ENCODE results near the gene EEF2K. TPM values are rescaled to one million over a fixed set of nuclear protein-coding genes. Genes with fewer than 3 reads are reported as not detected.

Gene EEF2K
- polyA plus RNA-seq, 3 donors: 0.85 to 6.5 (median 1.7) TPM

GRCh38 chr16:22317625-22318024 lies 111.5 kb downstream of the EEF2K start:
- no peak for DNase-seq
- Mint-ChIP-seq H3K4me1 (no peaks in the 10 kb centered on the region), H3K9me3 (no peaks in the 10 kb centered on the region), H3K36me3 (peaks cover 83 to 98% of the 10 kb centered on the region in 2 donors), H3K4me3 (no peak overlapping the region), H3K27ac (peak overlapping the region in 4 of 7 donors; percentile 13 to 64 (median 24)), H3K27me3 (ENCODE audit: low read depth in 3 of 3) (no peaks in the 10 kb centered on the region)
- H3K27ac ChIP-seq (ENCODE audit: low read depth in 1 of 2, low read length in 2 of 2): no peak overlapping the region
- no peak overlapping the region for H3K4me3 ChIP-seq (replicated peaks in 1 of 3; ENCODE audit: low read depth in 2 of 3, low read length in 3 of 3)
- no peaks in the 10 kb centered on the region for H3K79me2 ChIP-seq (ENCODE audit: insufficient read depth, low read length)
- H3K27me3 ChIP-seq (ENCODE audit: control insufficient read depth in 2 of 2, insufficient read depth in 2 of 2, low read length in 2 of 2): no peaks in the 10 kb centered on the region
- intact Hi-C loops (cut with micrococcal nuclease): no loop called here
- H3K9ac ChIP-seq (ENCODE audit: insufficient read depth, low read length, poor library complexity, severe bottlenecking): no peak overlapping the region
- no peak overlapping the region for H2AFZ ChIP-seq (ENCODE audit: insufficient read depth, low read depth, low read length, poor library complexity, severe bottlenecking)
- peaks cover 86 to 97% of the 10 kb centered on the region in 2 donors for H3K36me3 ChIP-seq (replicated peaks in 1 of 2; ENCODE audit: control insufficient read depth in 1 of 2, insufficient read depth in 2 of 2, low read length in 2 of 2)
- 99% methylated on average over 6 of the region's 6 CpGs for WGBS (ENCODE audit: insufficient coverage)
- no peak for TF ChIP-seq CTCF (IDR thresholded peaks at IDR 0.05)
- no peaks in the 10 kb centered on the region for H3K9me3 ChIP-seq (replicated peaks in 1 of 2; ENCODE audit: control insufficient read depth in 1 of 2, insufficient read depth in 1 of 2, low read length in 2 of 2)
- no peak overlapping the region for H3K4me2 ChIP-seq (replicated peaks; ENCODE audit: extremely low read depth, low read length, poor library complexity, severe bottlenecking)
- peaks cover 14% of the 10 kb centered on the region for H4K20me1 ChIP-seq (ENCODE audit: insufficient read depth, low read length)
- no peaks in the 10 kb centered on the region for H3K4me1 ChIP-seq (ENCODE audit: control insufficient read depth in 1 of 2, insufficient read depth in 2 of 2, low read length in 2 of 2)

- Histone ChIP-seq H3K9me3 (replicated peaks in 1 of 2; ENCODE audit: control insufficient read depth in 1 of 2, insufficient read depth in 1 of 2, low read length in 2 of 2) (no peaks in the 10 kb centered on the region), H3K27ac (ENCODE audit: low read depth in 1 of 2, low read length in 2 of 2) (no peak overlapping the region), H3K27me3 (ENCODE audit: control insufficient read depth in 2 of 2, insufficient read depth in 2 of 2, low read length in 2 of 2) (no peaks in the 10 kb centered on the region), H3K9ac (ENCODE audit: insufficient read depth, low read length, poor library complexity, severe bottlenecking) (no peak overlapping the region), H3K36me3 (replicated peaks in 1 of 2; ENCODE audit: control insufficient read depth in 1 of 2, insufficient read depth in 2 of 2, low read length in 2 of 2) (peaks cover 85 to 97% of the 10 kb centered on the region in 2 donors), H2AFZ (ENCODE audit: insufficient read depth, low read depth, low read length, poor library complexity, severe bottlenecking) (no peak overlapping the region), H3K4me3 (replicated peaks in 1 of 3; ENCODE audit: low read depth in 2 of 3, low read length in 3 of 3) (no peak overlapping the region), H4K20me1 (ENCODE audit: insufficient read depth, low read length) (peaks cover 14% of the 10 kb centered on the region), H3K4me1 (ENCODE audit: control insufficient read depth in 1 of 2, insufficient read depth in 2 of 2, low read length in 2 of 2) (no peaks in the 10 kb centered on the region), H3K4me2 (replicated peaks; ENCODE audit: extremely low read depth, low read length, poor library complexity, severe bottlenecking) (no peak overlapping the region), H3K79me2 (ENCODE audit: insufficient read depth, low read length) (no peaks in the 10 kb centered on the region)
- intact Hi-C loops (cut with micrococcal nuclease): no loop called here
- no peak overlapping the region for H3K4me3 Mint-ChIP-seq
- H3K4me1 Mint-ChIP-seq: no peaks in the 10 kb centered on the region
- H3K27ac Mint-ChIP-seq: peak overlapping the region in 2 of 7 donors; percentile 42 to 71
- peak; percentile 63 for TF ChIP-seq CTCF (IDR thresholded peaks at IDR 0.05)
- 99% methylated on average over 8 of the region's 18 CpGs for WGBS (ENCODE audit: insufficient coverage)
- no peaks in the 10 kb centered on the region for H3K27me3 Mint-ChIP-seq (ENCODE audit: low read depth in 3 of 3)
- no peaks in the 10 kb centered on the region for H3K9me3 Mint-ChIP-seq
- H3K36me3 Mint-ChIP-seq: peaks cover 78 to 98% of the 10 kb centered on the region in 2 donors
- DNase-seq: peak in 1 of 3 donors; percentile 23
These were observed 112.7 kb downstream of the EEF2K start for GRCh38 chr16:22318690-22319358.

Data from CD14-positive monocyte (primary cell).